HepG2 (cell line): ENCODE results near the gene TAGLN2. TPM values are rescaled to one million over a fixed set of nuclear protein-coding genes. Genes with fewer than 3 reads are reported as not detected.

ENCODE experiments used
- CTCF ChIP-seq: sonication (generic); formaldehyde crosslinking; IDR thresholded peaks from 2 replicates; pipeline ENCODE4 v1.5.0; 2020; ENCODE audit warnings: mild to moderate bottlenecking, missing genetic modification reagents, moderate library complexity
- KAT2B ChIP-seq: fragments of 150-350 bp; IDR thresholded peaks from 2 replicates; pipeline ENCODE4 v1.6.1; 2014; ENCODE audit warnings: low read depth, low read length, borderline replicate concordance
- KDM2A ChIP-seq: sonication (generic); formaldehyde crosslinking; IDR thresholded peaks from 2 replicates; pipeline ENCODE4 v1.4.0; 2020; ENCODE audit warnings: low read depth, missing genetic modification reagents, borderline replicate concordance
- PATZ1 ChIP-seq: sonication (generic); formaldehyde crosslinking; IDR thresholded peaks from 2 replicates; pipeline ENCODE4 v1.4.0; 2020; ENCODE audit warnings: missing genetic modification reagents
- PRDM10 ChIP-seq: sonication (generic); formaldehyde crosslinking; IDR thresholded peaks from 2 replicates; pipeline ENCODE4 v1.4.0; 2020; ENCODE audit warnings: low read depth, missing genetic modification reagents
- RAD21 ChIP-seq: fragments of 450-650 bp; formaldehyde crosslinking; IDR thresholded peaks from 2 replicates; pipeline ENCODE4 v1.5.0; 2020; ENCODE audit warnings: mild to moderate bottlenecking
- STAG1 ChIP-seq: sonication (generic); formaldehyde crosslinking; IDR thresholded peaks from 2 replicates; pipeline ENCODE4 v1.4.0; 2020; ENCODE audit warnings: missing genetic modification reagents
- ZNF672 ChIP-seq: sonication (generic); formaldehyde crosslinking; IDR thresholded peaks from 2 replicates; pipeline ENCODE4 v1.8.1; 2022; ENCODE audit warnings: missing genetic modification reagents
- polyA plus RNA-seq, 8 experiments: library from polyadenylated mRNA; depleted of rRNA in 3 of 8; stranded (reverse) in 7 of 8; unstranded in 1 of 8; fragments of >200 nt; fragmentation: Illumina TruSeq in 4 of 8; extraction: Trizol in 4 of 8; gene quantifications; 2 replicates each; pipeline versions ENCODE4 v1.2.1 to v1.2.3, GENCODE V29; 2011 to 2016; ENCODE audit warnings: low read depth in 4 of 8, missing spikeins in 1 of 8, mixed read lengths in 1 of 8; ENCODE audit not compliant: insufficient read depth in 1 of 8
- total RNA-seq, 5 experiments: library from RNA; depleted of rRNA; stranded (reverse); fragments of >200 nt; fragmentation: Illumina TruSeq; extraction: Trizol; gene quantifications; 2 replicates each; pipeline ENCODE4 v1.2.3, GENCODE V29; 2016; ENCODE audit warnings: low read depth in 1 of 5

The TAGLN2 gene
- total and polyA plus RNA-seq, 2 of the 13 experiments (the other 11 are each of a cell fraction or from before 2014, with no cell fraction given) = 6.7 to 17.2 TPM

DNA sequence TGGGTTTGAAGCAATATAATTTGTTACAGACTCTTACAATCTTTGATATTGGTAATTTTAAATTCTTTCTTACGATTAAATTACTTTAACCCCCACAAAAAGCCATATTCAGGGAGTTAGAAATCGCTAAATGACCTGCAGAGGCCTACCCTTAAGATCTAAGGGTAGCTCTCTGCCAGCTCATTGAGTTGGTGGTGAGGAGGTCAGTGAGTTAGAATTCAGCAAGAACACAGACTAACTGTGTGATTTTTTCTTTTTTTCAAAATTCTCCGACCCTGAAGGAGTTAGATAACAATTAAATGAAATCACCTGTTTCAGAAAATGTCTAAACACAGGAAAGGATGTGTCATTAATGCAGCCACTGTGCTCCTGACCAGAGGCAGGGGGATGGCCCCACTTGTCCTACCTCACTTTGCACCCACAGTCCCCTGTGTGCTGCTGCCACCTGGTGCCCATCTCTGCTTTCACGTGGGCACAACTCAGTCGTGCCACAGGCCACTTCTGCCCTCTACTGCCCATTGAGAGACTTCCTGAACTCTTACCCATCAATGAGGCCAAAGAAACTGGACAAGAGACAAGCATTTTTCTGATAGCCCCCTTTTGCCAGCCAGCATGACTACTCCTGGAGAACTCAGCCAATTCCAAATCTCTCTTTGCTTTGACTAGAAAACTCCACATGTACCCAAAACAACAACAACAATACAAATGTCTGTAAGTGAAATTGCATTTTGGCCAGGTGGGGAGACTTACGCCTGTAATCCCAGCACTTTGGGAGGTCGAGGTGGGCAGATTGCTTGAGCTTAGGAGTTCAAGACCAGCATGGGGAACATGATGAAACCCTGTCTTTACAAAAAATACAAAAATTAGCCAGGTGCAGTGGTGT, 33.8 kb downstream of the TAGLN2 start (continued):
- TF ChIP-seq PATZ1 (CRISPR knock-in tag) (0 out of 2 replicates have a peak, but pooled peaks have one; percentile 14), ZNF672 (CRISPR knock-in tag) (peak; percentile 99), CTCF (peak; percentile 82), PRDM10 (CRISPR knock-in tag) (no peak), RAD21 (CRISPR knock-in tag) (peak; percentile 82), STAG1 (peak; percentile 86), KAT2B (no peak), KDM2A (CRISPR knock-in tag) (0 out of 2 replicates have a peak, but pooled peaks have one; percentile 27)
